ENCODE results near the gene HOXA3. TPM values are rescaled to one million over a fixed set of nuclear protein-coding genes. Genes with fewer than 3 reads are reported as not detected.

The HOXA3 gene
- total RNA-seq, 1 experiment from 2014 or later: not detected

GRCh38 chr7:27105301-27106031 is 46.9 kb downstream of the HOXA3 start:
- TF ChIP-seq CTCF (conservative IDR thresholded peaks at IDR 0.05): no peak
- Histone ChIP-seq H4K5ac (ENCODE audit: insufficient read length, low read depth, low read length) (no peak overlapping the region), H3T11ph (ENCODE audit: low read length) (no peak overlapping the region), H3K9ac (ENCODE audit: extremely low read depth, insufficient read length, low read length) (no peak overlapping the region), H3K23ac (ENCODE audit: insufficient read length, low read depth, low read length) (no peak overlapping the region), H4K91ac (ENCODE audit: insufficient read length, low read depth, low read length) (no peak overlapping the region), H4K8ac (replicated peaks; ENCODE audit: insufficient read length, low read depth, low read length) (no peak overlapping the region), H3K56ac (ENCODE audit: insufficient read length, low read depth, low read length) (no peak overlapping the region), H2BK12ac (ENCODE audit: insufficient read length, low read depth, low read length) (no peak overlapping the region), H3K18ac (ENCODE audit: insufficient read length, low read depth, low read length) (no peak overlapping the region), H3K27me3 (ENCODE audit: insufficient read depth, low read length) (peaks cover 100% of the 10 kb centered on the region), H3K14ac (ENCODE audit: insufficient read depth, low read length) (no peak overlapping the region), H2BK120ac (ENCODE audit: low read depth, low read length, poor library complexity, severe bottlenecking) (no peak overlapping the region), H3K4me1 (ENCODE audit: insufficient read depth, low read length) (no peaks in the 10 kb centered on the region), H4K20me1 (ENCODE audit: control insufficient read depth, insufficient read depth, insufficient read length) (peaks cover 2% of the 10 kb centered on the region), H2BK20ac (ENCODE audit: low read depth, low read length, poor library complexity, severe bottlenecking) (no peak overlapping the region), H2BK15ac (ENCODE audit: low read depth, low read length) (no peak overlapping the region), H3K79me1 (ENCODE audit: insufficient read depth, low read depth, low read length, poor library complexity, severe bottlenecking) (no peaks in the 10 kb centered on the region), H3K79me2 (ENCODE audit: insufficient read depth, low read length) (no peaks in the 10 kb centered on the region), H2AK5ac (ENCODE audit: insufficient read length, low read length) (no peak overlapping the region), H3K27ac (ENCODE audit: insufficient read length, low read depth, low read length) (no peak overlapping the region), H3K23me2 (ENCODE audit: insufficient read length, low read depth, low read length, poor library complexity, severe bottlenecking) (no peaks in the 10 kb centered on the region), H2AFZ (ENCODE audit: low read length) (no peak overlapping the region), H3K4ac (ENCODE audit: low read depth, low read length) (no peak overlapping the region), H3K4me2 (ENCODE audit: insufficient read depth, insufficient read length, low read length) (no peak overlapping the region), H2BK5ac (ENCODE audit: insufficient read length, low read length) (no peak overlapping the region), H3K9me3 (ENCODE audit: control insufficient read depth, low read depth, low read length) (no peaks in the 10 kb centered on the region)
- peaks cover 6 to 10% of the 10 kb centered on the region in 2 experiments; a peak in 4 of 5 replicates for H3K9me3 Mint-ChIP-seq
- peaks cover 13 to 37% of the 10 kb centered on the region in 2 experiments for H3K4me1 Mint-ChIP-seq
- H3K4me3 Mint-ChIP-seq: no peak overlapping the region
- DNase-seq: no peak
- no peak overlapping the region for H3K27ac Mint-ChIP-seq
- no CpG with 5 or more reads among the region's 13 CpGs for WGBS (ENCODE audit: extremely low coverage, insufficient read length, low lambda C conversion rate)
- no peaks in the 10 kb centered on the region; a peak in 1 of 7 replicates for H3K36me3 Mint-ChIP-seq (ENCODE audit: insufficient read depth in 1 of 3, low read depth in 3 of 3)
- peaks cover 100% of the 10 kb centered on the region for H3K27me3 Mint-ChIP-seq (ENCODE audit: low read depth)

All from H9 (cell line).